Colonic mucosa (tissue), 4 donors: ENCODE data around the gene ADAM12. TPM values are rescaled to one million over a fixed set of nuclear protein-coding genes. Genes with fewer than 3 reads are reported as not detected.

Experiments
- DNase-seq: peaks from one replicate; pipeline ENCODE4 v3.0.0-alpha.2; 2020
- H3K27ac ChIP-seq: fragments of 200-600 bp; one replicate; pipeline ENCODE4 v1.8.0; 2021
- H3K27me3 ChIP-seq: fragments of 200-600 bp; one replicate; pipeline ENCODE4 v1.8.0; 2021
- H3K36me3 ChIP-seq: fragments of 200-600 bp; one replicate; pipeline ENCODE4 v1.8.0; 2021
- H3K4me1 ChIP-seq: fragments of 200-600 bp; one replicate; pipeline ENCODE4 v1.8.0; 2021; ENCODE audit warnings: mild to moderate bottlenecking
- H3K4me3 ChIP-seq: fragments of 200-600 bp; one replicate; pipeline ENCODE4 v1.8.0; 2021
- H3K9ac ChIP-seq, 2 donors: one replicate each; pipeline ENCODE4 v1.7.0; 2013; ENCODE audit warnings: control low read depth in 2 of 2, low read depth in 2 of 2, low read length in 2 of 2
- H3K9me3 ChIP-seq: fragments of 200-600 bp; one replicate; pipeline ENCODE4 v1.8.0; 2021
- CTCF ChIP-seq: fragments of 200-600 bp; IDR thresholded peaks from one replicate; pipeline ENCODE4 v1.8.0; 2022; ENCODE audit warnings: antibody characterized with exemption, mild to moderate bottlenecking
- intact Hi-C: fragments of 100-400 bp; cut with DNase I; formaldehyde crosslinking; loops from one replicate; pipeline ENCODE4 v1.14.1; 2022
- total RNA-seq, 2 donors: library from RNA; stranded (reverse); fragmentation: NEBNext Ultra II Directional in 1 of 2; extraction: Animal tissue kit (Norgen Biotek cat#: 25700) in 1 of 2; gene quantifications; one replicate each; pipeline ENCODE4 v1.2.1, GENCODE V29; 2021
- donor health status: healthy.
- donor health status: DM: no; HTN: no; CAD: no.
- donor health status: DM: no; HTN: no; CAD: no.

Gene ADAM12
- total RNA-seq, 2 donors from 2014 or later, result 0.30 to 0.64 TPM

GRCh38 chr10:126302476-126302756, 85.9 kb downstream of the ADAM12 start:
- TF ChIP-seq CTCF, result no peak
- Histone ChIP-seq H3K4me1 (no peaks in the 10 kb centered on the region), H3K36me3 (no peaks in the 10 kb centered on the region), H3K9ac (no peak overlapping the region), H3K27ac (no peak overlapping the region), H3K27me3 (no peaks in the 10 kb centered on the region), H3K9me3 (no peaks in the 10 kb centered on the region), H3K4me3 (no peak overlapping the region)
- intact Hi-C loops, result no loop called here
- no peak for DNase-seq

- no peaks in the 10 kb centered on the region for H3K9me3 ChIP-seq
- DNase-seq, result no peak
Observed at GRCh38 chr10:126301701-126302475, 86.4 kb downstream of the ADAM12 start.

GRCh38 chr10:126294451-126294850, 93.8 kb downstream of the ADAM12 start:
- no peaks in the 10 kb centered on the region for H3K4me1 ChIP-seq
- no peaks in the 10 kb centered on the region for H3K9me3 ChIP-seq
- intact Hi-C loops, result no loop called here
- no peak for DNase-seq
- H3K4me3 ChIP-seq, result no peak overlapping the region
- no peaks in the 10 kb centered on the region for H3K36me3 ChIP-seq
- H3K27ac ChIP-seq, result no peak overlapping the region
- H3K27me3 ChIP-seq, result no peaks in the 10 kb centered on the region
- no peak overlapping the region for H3K9ac ChIP-seq
- TF ChIP-seq CTCF, result no peak

More at GRCh38 chr10:126301701-126302475, 86.4 kb downstream of the ADAM12 start:
- H3K27me3 ChIP-seq, result no peaks in the 10 kb centered on the region
- H3K4me3 ChIP-seq, result no peak overlapping the region
- TF ChIP-seq CTCF, result no peak
- H3K9ac ChIP-seq, result no peak overlapping the region
- H3K4me1 ChIP-seq, result no peaks in the 10 kb centered on the region
- no peaks in the 10 kb centered on the region for H3K36me3 ChIP-seq
- H3K27ac ChIP-seq, result no peak overlapping the region
- intact Hi-C loops, result no loop called here

- Histone ChIP-seq H3K36me3 (no peaks in the 10 kb centered on the region), H3K4me1 (no peaks in the 10 kb centered on the region), H3K9ac (no peak overlapping the region), H3K27me3 (no peaks in the 10 kb centered on the region), H3K9me3 (no peaks in the 10 kb centered on the region), H3K27ac (no peak overlapping the region), H3K4me3 (no peak overlapping the region)
- DNase-seq, result no peak
- intact Hi-C loops, result no loop called here
- no peak for TF ChIP-seq CTCF
Observed at GRCh38 chr10:126290232-126290631, 98.0 kb downstream of the ADAM12 start.

- no peak overlapping the region for H3K9ac ChIP-seq
- TF ChIP-seq CTCF, result no peak
- intact Hi-C loops, result no loop called here
- no peak for DNase-seq
- H3K27me3 ChIP-seq, result no peaks in the 10 kb centered on the region
- no peaks in the 10 kb centered on the region for H3K4me1 ChIP-seq
- no peak overlapping the region for H3K27ac ChIP-seq
- no peaks in the 10 kb centered on the region for H3K9me3 ChIP-seq
- no peaks in the 10 kb centered on the region for H3K36me3 ChIP-seq
- no peak overlapping the region for H3K4me3 ChIP-seq
Observed at GRCh38 chr10:126288547-126289493, 99.5 kb downstream of the ADAM12 start.
